ENCODE data around the gene HMGB3. TPM values are rescaled to one million over a fixed set of nuclear protein-coding genes. Genes with fewer than 3 reads are reported as not detected.

HMGB3 gene
- total and polyA plus RNA-seq, 12 donors: 3.9 to 33.7 (median 17.9) TPM

GRCh38 chrX:151006410-151007109, 23.4 kb downstream of the HMGB3 start:
- no peak for DNase-seq
- Histone ChIP-seq H3K4me3 (no peak overlapping the region), H3K27me3 (no peaks in the 10 kb centered on the region), H3K9me3 (replicated peaks in 1 of 3) (no peaks in the 10 kb centered on the region), H3K36me3 (replicated peaks in 1 of 2) (no peaks in the 10 kb centered on the region), H3K27ac (no peak overlapping the region), H3K4me1 (replicated peaks in 1 of 2) (no peaks in the 10 kb centered on the region)
- intact Hi-C loops (cut with DNase I): loop anchor here in 1 of 2 donors (10.0 kb wide), 1 partner anchor 232 kb away; no protein-coding TSS in a partner anchor
- WGBS, 4 donors: 78 to 93% (median 84%) methylated on average over 3 to 4 of the region's 4 CpGs
- TF ChIP-seq CTCF (IDR thresholded peaks at IDR 0.05) (no peak), POLR2A (IDR thresholded peaks at IDR 0.05) (no peak)

- H3K9me3 ChIP-seq (replicated peaks in 1 of 3): no peaks in the 10 kb centered on the region
- intact Hi-C loops (cut with DNase I): loop anchor here in 1 of 2 donors (10.0 kb wide), 1 partner anchor 235 kb away; no protein-coding TSS in a partner anchor
Observed at GRCh38 chrX:151009582-151009981, 26.4 kb downstream of the HMGB3 start.

GRCh38 chrX:151013164-151013743, 30.1 kb downstream of the HMGB3 start:
- 82 to 89% (median 85%) methylated on average over 2 to 5 of the region's 5 CpGs for WGBS, 4 donors
- no peaks in the 10 kb centered on the region for H3K9me3 ChIP-seq (replicated peaks in 1 of 3)
- no peaks in the 10 kb centered on the region for H3K36me3 ChIP-seq (replicated peaks in 1 of 2)
- no peak overlapping the region for H3K4me3 ChIP-seq
- H3K4me1 ChIP-seq (replicated peaks in 1 of 2): no peaks in the 10 kb centered on the region
- TF ChIP-seq CTCF (IDR thresholded peaks at IDR 0.05): no peak
- no peak for TF ChIP-seq POLR2A (IDR thresholded peaks at IDR 0.05)
- intact Hi-C loops (cut with DNase I): no loop called here
- no peak for DNase-seq
- no peaks in the 10 kb centered on the region for H3K27me3 ChIP-seq
- H3K27ac ChIP-seq: no peak overlapping the region

More at GRCh38 chrX:151009582-151009981, 26.4 kb downstream of the HMGB3 start:
- Histone ChIP-seq H3K36me3 (replicated peaks in 1 of 2) (no peaks in the 10 kb centered on the region), H3K4me1 (replicated peaks in 1 of 2) (no peaks in the 10 kb centered on the region), H3K4me3 (no peak overlapping the region), H3K27ac (no peak overlapping the region), H3K27me3 (no peaks in the 10 kb centered on the region)
- WGBS, 4 donors: 53 to 58% (median 57%) methylated on average over 2 of the region's 2 CpGs
- no peak for DNase-seq
- no peak for TF ChIP-seq CTCF (IDR thresholded peaks at IDR 0.05)
- TF ChIP-seq POLR2A (IDR thresholded peaks at IDR 0.05): no peak

GRCh38 chrX:151015684-151016083, 32.5 kb downstream of the HMGB3 start:
- intact Hi-C loops (cut with DNase I): no loop called here
- no peak for TF ChIP-seq CTCF (IDR thresholded peaks at IDR 0.05)
- no peak for TF ChIP-seq POLR2A (IDR thresholded peaks at IDR 0.05)
- Histone ChIP-seq H3K36me3 (replicated peaks in 1 of 2) (no peaks in the 10 kb centered on the region), H3K4me1 (replicated peaks in 1 of 2) (no peaks in the 10 kb centered on the region), H3K27me3 (no peaks in the 10 kb centered on the region), H3K9me3 (replicated peaks in 1 of 3) (no peaks in the 10 kb centered on the region), H3K27ac (no peak overlapping the region), H3K4me3 (no peak overlapping the region)
- 44 to 73% (median 69%) methylated on average over 4 of the region's 4 CpGs; no CpG with 5 or more reads in 1 of the 4 donors for WGBS, 4 donors
- no peak for DNase-seq

Measured in adrenal gland (tissue), 12 donors.